GM19238 (cell line): ENCODE measurements around the gene MARCHF9.
A peak's percentile ranks its signal among the peaks of the same experiment; 100 is the strongest.

Experiments used
- DNase-seq: peaks from one replicate; pipeline ENCODE4 v3.0.0; 2011; ENCODE audit warnings: low spot score; ENCODE audit not compliant: insufficient read length

The MARCHF9 gene

GRCh38 chr12:57753756-57754337, 1.1 kb upstream of the MARCHF9 start:
- DNase-seq, result no peak

- DNase-seq, result no peak
Observed at GRCh38 chr12:57755194-57755453, 221 bp downstream of the MARCHF9 start.

GRCh38 chr12:57755454-57756372, 810 bp downstream of the MARCHF9 start:
- no peak for DNase-seq

- peak; percentile 88 for DNase-seq
Observed at GRCh38 chr12:57756406-57757341, 1.8 kb downstream of the MARCHF9 start.

- DNase-seq, result no peak
Observed at GRCh38 chr12:57757771-57758170, 2.9 kb downstream of the MARCHF9 start.

- no peak for DNase-seq
Observed at GRCh38 chr12:57758552-57759359, 3.9 kb downstream of the MARCHF9 start.

GRCh38 chr12:57759360-57759980, 4.6 kb downstream of the MARCHF9 start:
- DNase-seq, result no peak

- DNase-seq, result no peak
Observed at GRCh38 chr12:57760347-57760982, 5.6 kb downstream of the MARCHF9 start.

- DNase-seq, result no peak
Observed at GRCh38 chr12:57761391-57761998, 6.6 kb downstream of the MARCHF9 start.

GRCh38 chr12:57762463-57762862, 7.6 kb downstream of the MARCHF9 start:
- DNase-seq, result no peak

- no peak for DNase-seq
Observed at GRCh38 chr12:57763881-57764661, 9.2 kb downstream of the MARCHF9 start.

GRCh38 chr12:57764662-57765002, 9.7 kb downstream of the MARCHF9 start:
- no peak for DNase-seq

- DNase-seq, result no peak
Observed at GRCh38 chr12:57765003-57765697, 10.2 kb downstream of the MARCHF9 start.

GRCh38 chr12:57765698-57766463, 11.0 kb downstream of the MARCHF9 start:
- no peak for DNase-seq

GRCh38 chr12:57766464-57767304, 11.8 kb downstream of the MARCHF9 start, which contains the start of gene CYP27B1:
Gene CYP27B1 (minus strand): TSS chr12:57767078. CDS start chr12:57767041, 37 bp downstream.
- DNase-seq, result no peak

GRCh38 chr12:57767305-57767698, 12.4 kb downstream of the MARCHF9 start:
- DNase-seq, result no peak

GRCh38 chr12:57767876-57768275, 13.0 kb downstream of the MARCHF9 start:
- DNase-seq, result no peak
